Glomerular endothelial cell (primary cell): ENCODE results near the gene C2CD3. TPM values are rescaled to one million over a fixed set of nuclear protein-coding genes. Genes with fewer than 3 reads are reported as not detected.

Source experiments
- DNase-seq: peaks from one replicate; pipeline ENCODE4 v3.0.0-alpha.2; 2011; ENCODE audit warnings: low read depth, low spot score; ENCODE audit errors: extremely low read depth
- total RNA-seq: library from RNA; depleted of rRNA; stranded (reverse); fragments of >200 nt; gene quantifications from 2 replicates; pipeline ENCODE4 v1.2.3, GENCODE V29; 2015

The C2CD3 gene
- total RNA-seq, 1 donor from 2014 or later = 20.4 TPM

DNA sequence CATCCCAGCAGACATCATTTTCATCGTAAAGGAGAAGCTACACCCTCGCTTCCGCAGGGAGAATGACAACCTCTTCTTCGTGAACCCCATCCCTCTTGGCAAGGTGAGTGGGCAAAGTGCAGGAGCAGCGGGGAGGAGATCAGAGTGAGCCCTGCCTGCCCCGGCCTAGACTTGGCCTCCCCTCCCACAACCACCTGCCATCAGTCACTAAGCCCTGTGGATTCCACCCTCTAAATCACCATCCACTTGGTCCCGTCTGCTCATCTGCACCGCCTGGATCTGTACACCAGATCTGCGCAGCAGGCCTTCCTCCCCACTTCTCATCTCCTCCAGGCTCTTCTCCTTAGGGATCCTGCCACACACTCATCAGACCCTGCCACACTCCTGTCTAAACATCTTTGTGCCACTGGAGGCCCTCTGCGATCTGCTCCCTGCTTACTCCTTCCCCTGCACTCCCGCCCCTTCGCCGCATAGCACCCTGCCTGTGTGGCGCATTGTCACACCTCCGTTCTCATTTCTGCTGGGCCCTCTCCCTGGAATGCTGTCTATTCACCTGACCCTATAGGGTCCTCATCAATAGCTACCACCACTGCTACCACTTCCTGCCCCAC, 202.3 kb downstream of the C2CD3 start:
- DNase-seq = no peak

DNA sequence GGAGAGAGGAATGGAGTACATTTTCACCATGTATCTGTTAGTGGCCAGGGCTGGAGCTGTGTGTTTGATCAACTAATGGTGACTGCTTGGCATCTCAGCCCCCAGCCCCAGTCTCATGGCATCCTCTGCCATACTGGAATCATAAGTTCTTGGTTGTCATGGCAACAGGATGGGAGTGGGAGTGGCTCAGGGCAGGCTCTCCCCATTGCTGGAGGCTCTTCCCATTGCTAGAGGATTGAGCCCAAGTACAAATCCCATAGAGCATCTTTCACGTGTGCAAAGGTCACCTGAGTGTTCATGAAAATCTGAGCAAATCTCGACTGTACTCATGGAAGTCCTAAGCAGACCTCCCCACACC, 205.1 kb downstream of the C2CD3 start:
- no peak for DNase-seq

DNA sequence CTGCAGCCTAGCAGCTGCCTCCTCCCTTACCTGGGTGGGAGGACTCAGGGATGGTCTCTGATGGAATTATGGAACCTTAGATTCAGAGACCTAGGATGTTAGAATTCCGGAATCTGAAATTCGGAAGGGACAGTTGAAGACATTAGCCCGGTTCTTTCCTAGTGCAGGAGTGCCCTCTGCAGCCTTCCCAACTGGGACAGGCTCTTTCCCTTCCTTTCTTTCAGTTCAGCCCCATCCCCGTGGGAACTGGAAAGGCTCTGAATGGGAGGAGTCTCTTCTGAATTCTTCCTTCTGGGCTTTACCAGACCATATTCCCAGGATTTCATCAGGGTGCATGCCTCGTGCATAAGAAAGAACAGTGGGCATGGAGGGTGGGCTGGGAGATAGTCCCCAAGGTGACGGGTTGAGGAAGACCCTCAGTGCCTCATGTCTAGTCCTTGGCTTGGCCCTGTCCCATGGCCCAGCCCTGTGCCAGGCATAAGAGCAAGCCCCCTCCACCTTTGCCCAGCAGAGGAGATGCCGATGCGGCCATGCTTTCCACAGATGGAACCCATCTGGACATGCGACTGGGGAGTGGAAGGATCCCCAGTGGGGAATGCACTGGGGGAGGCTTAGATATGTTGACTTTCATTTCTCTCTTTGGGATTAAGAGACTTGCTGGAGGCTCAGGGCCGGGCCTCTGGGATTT, 205.6 kb downstream of the C2CD3 start:
- DNase-seq = no peak

DNA sequence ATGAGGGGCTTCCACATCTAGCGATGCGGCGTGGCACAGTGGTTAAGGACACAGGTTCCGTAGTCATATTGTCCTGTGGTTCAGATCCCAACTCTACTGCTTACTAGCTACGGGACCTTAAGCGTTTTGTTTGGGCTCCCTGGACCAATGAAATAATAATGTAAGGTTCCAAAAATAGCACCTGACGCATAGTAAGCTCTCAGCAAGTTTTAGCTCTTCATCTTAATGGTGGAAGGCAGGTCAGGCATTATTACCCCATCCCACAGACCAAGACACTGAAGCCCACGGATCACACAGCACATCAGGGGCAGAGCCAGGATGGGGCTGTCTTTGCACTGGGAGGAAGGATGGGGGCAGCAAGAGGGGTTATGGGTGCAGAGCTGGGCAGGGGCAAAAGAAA, 206.9 kb downstream of the C2CD3 start:
- DNase-seq = no peak

Other genes starting within 250 kb of the C2CD3 start
- not detected in 2 replicates for gene DNAJB13, start 220.0 kb downstream of the C2CD3 start, total RNA-seq
- gene UCP2, start 188.2 kb downstream of the C2CD3 start, total RNA-seq = 15.3 and 23.7 TPM in 2 replicates
- gene UCP3, start 161.9 kb downstream of the C2CD3 start, total RNA-seq = 0.10 and 1.4 TPM in 2 replicates
- 33.3 and 37.8 TPM in 2 replicates for gene PPME1, start 287 bp upstream of the C2CD3 start, total RNA-seq
- 14.4 and 20.2 TPM in 2 replicates for gene P4HA3, start 140.6 kb upstream of the C2CD3 start, total RNA-seq
- 9.8 and 11.4 TPM in 2 replicates for gene PGM2L1, start 227.4 kb upstream of the C2CD3 start, total RNA-seq